SK-N-MC (cell line): ENCODE data around the gene MEN1.

Experiments
- EZH2 ChIP-seq: fragments of 200-600 bp; sonication (generic); IDR thresholded peaks from one replicate; pipeline ENCODE4 v1.6.1; 2017; ENCODE audit warnings: antibody characterized with exemption
- POLR2AphosphoS5 ChIP-seq: IDR thresholded peaks from 2 replicates; pipeline ENCODE4 v1.6.1; 2012; ENCODE audit warnings: mild to moderate bottlenecking, low read depth, low read length, borderline replicate concordance

DNA sequence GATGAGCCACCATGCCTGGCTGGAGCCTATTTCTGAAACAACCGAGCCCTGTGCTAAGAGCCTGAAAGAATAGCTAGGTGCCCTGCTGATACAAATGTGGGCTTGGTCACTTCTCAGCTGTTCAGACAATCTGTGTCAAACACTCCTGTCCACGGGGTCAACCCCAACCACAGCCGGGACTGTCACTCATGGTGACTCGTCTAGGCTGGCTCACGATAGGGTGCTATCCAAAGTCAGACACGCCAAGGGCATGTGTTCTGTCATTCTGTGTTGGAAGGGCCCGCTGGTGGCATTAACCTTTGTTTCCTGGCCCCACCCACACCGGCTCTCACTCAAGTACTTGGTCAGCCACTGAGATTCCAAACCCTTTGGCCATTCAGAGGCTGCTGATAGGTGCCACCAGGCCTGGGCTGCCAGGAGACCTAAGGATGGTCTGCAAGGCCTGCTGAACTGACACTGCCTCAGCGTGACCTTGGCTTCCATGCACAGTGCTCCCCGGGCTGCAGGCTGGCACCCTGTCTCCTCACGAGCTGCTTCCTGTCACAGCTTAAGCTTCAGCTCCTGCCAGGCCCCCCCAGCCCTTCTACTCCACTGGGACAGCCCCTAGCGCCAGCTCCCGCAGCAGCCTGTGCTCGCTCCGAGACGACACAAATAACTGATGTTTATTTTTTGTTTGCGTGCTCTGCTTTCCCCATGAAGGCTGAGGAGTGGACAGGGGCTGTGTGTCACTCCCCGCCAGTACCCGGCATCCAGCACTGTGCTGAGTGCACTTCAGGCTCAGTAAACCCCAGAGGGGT is 48.3 kb upstream of the MEN1 start:
- TF ChIP-seq EZH2 (no peak), POLR2AphosphoS5 (no peak)
